CD8-positive, alpha-beta memory T cell (primary cell): Measurements from ENCODE around the gene C18orf32. TPM values are rescaled to one million over a fixed set of nuclear protein-coding genes. Genes with fewer than 3 reads are reported as not detected.

Experiments used
- CTCF ChIA-PET: fragments of 350-600 bp; sonication (Branson Sonifier 250); formaldehyde crosslinking; loops from one replicate; lab custom pipeline; 2021; ENCODE audit warnings: antibody characterized with exemption; lab: Charles Lee
- POLR2A ChIA-PET: fragments of 350-600 bp; sonication (Branson Sonifier 250); formaldehyde crosslinking; loops from one replicate; lab custom pipeline; 2021; ENCODE audit warnings: antibody characterized with exemption; lab: Charles Lee
- DNase-seq, 5 donors: peaks; one replicate each; pipeline versions ENCODE4 v3.0.0 to v3.0.0-alpha.2; 2020 to 2022; ENCODE audit warnings: mixed read lengths in 1 of 5
- H3K27ac ChIP-seq: one replicate; pipeline ENCODE4 v1.7.0; 2013; ENCODE audit warnings: low read depth, mild to moderate bottlenecking, low read length, moderate library complexity
- H3K27me3 ChIP-seq: 2 replicates; pipeline ENCODE4 v1.7.0; 2013; ENCODE audit warnings: low read length, mild to moderate bottlenecking; ENCODE audit not compliant: insufficient read depth, poor library complexity, severe bottlenecking
- H3K36me3 ChIP-seq: 2 replicates; pipeline ENCODE4 v1.7.0; 2013; ENCODE audit warnings: mild to moderate bottlenecking, low read length, moderate library complexity; ENCODE audit not compliant: insufficient read depth
- H3K4me1 ChIP-seq: 2 replicates; pipeline ENCODE4 v1.7.0; 2013; ENCODE audit warnings: mild to moderate bottlenecking, low read length, moderate library complexity; ENCODE audit not compliant: insufficient read depth
- H3K4me3 ChIP-seq: 2 replicates; pipeline ENCODE4 v1.7.0; 2013; ENCODE audit warnings: mild to moderate bottlenecking, low read length
- H3K9me3 ChIP-seq: 2 replicates; pipeline ENCODE4 v1.7.0; 2013; ENCODE audit warnings: mild to moderate bottlenecking, low read length
- H3K27ac Mint-ChIP-seq, 8 donors: one replicate each; pipeline ENCODE4 v1.8.0; 2020 to 2021; ENCODE audit warnings: mixed read lengths in 8 of 8, mild to moderate bottlenecking in 6 of 8, inconsistent platforms in 3 of 8, moderate library complexity in 3 of 8
- H3K27me3 Mint-ChIP-seq, 2 donors: one replicate each; pipeline ENCODE4 v1.8.0; 2020 to 2021; ENCODE audit warnings: mixed read lengths in 2 of 2, mild to moderate bottlenecking in 1 of 2, moderate library complexity in 1 of 2
- H3K36me3 Mint-ChIP-seq, 3 donors: one replicate each; pipeline ENCODE4 v1.8.0; 2020 to 2021; ENCODE audit warnings: mixed read lengths in 3 of 3, inconsistent platforms in 1 of 3, mild to moderate bottlenecking in 1 of 3
- H3K4me1 Mint-ChIP-seq, 3 donors: one replicate each; pipeline ENCODE4 v1.8.0; 2020 to 2021; ENCODE audit warnings: mixed read lengths in 3 of 3, inconsistent platforms in 1 of 3, mild to moderate bottlenecking in 1 of 3
- H3K4me3 Mint-ChIP-seq, 7 donors: one replicate each; pipeline ENCODE4 v1.8.0; 2020 to 2021; ENCODE audit warnings: mixed read lengths in 7 of 7, mild to moderate bottlenecking in 6 of 7, moderate library complexity in 4 of 7, inconsistent platforms in 2 of 7
- H3K9me3 Mint-ChIP-seq, 5 donors: one replicate each; pipeline ENCODE4 v1.8.0; 2020 to 2022; ENCODE audit warnings: mixed read lengths in 5 of 5, mild to moderate bottlenecking in 3 of 5, moderate library complexity in 2 of 5, inconsistent platforms in 1 of 5
- polyA plus RNA-seq: library from polyadenylated mRNA; unstranded; fragments of 300-500 nt; fragmentation: Illumina TruSeq; gene quantifications from one replicate; pipeline ENCODE4 v1.2.3, GENCODE V29; 2021
- total RNA-seq, 2 experiments: library from RNA; stranded (reverse); gene quantifications; one replicate each; pipeline ENCODE4 v1.2.3, GENCODE V29; 2021

The C18orf32 gene
- total and polyA plus RNA-seq, 3 experiments from 2014 or later = 23.4 to 99.9 (median 25.4) TPM

DNA sequence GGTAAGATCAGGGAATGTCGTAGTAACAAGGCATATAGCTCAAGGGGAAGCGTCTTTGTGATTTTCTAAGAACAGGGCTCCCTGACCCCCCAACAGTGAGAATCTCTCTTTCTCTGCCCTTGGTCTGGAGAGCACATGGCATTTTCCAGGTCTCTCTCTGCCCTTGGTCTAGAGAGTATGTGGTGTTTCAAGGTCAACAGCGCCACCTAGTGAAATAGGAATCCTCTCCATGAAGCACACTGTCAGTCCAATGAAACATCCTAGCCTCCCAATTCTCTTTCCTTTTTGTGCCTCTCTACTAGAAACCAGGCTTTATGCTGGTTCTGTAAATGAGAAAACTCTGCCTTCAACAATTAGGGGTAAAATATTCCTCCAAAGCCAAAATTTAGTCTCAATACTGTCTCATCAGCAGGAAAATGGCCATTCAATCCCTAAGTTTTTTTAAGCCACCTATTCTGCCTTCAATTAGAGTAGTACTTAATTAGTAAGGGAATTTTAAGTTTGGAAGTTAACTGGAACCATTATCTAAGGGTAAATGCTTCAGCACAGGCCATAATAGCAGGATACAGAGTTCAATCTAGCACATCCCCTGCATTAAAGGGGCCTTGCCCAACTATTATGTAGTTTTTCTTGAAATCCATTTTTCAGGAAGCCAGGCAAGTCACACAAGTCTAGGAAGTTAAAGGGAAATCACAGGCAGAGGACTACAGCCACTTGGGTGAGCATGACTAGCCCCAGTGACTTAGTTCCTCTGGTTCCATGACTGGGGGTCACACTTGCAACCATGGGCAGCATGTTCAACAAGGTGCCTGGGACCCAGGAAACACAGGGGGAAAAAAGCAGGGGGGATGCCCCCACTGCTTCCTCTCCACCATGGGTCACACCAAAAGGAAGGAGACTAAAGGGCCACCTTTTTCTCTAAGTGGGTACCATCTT is 39.0 kb downstream of the C18orf32 start:
- no peak overlapping the region for H3K4me3 ChIP-seq
- Mint-ChIP-seq H3K4me3 (no peak overlapping the region), H3K27ac (peak overlapping the region in 2 of 8 donors; percentile 6 to 9), H3K4me1 (peaks cover 23 to 59% (median 48%) of the 10 kb centered on the region in 3 donors), H3K36me3 (peaks cover 6 to 41% (median 40%) of the 10 kb centered on the region in 3 donors), H3K9me3 (peaks cover 5 to 18% (median 7%) of the 10 kb centered on the region in 5 donors), H3K27me3 (no peaks in the 10 kb centered on the region)
- ChIA-PET CTCF (interaction anchor here (0.7 to 1.7 kb wide), 7 partner anchors 9 to 1003 kb away, joined by 3 to 8 read pairs (median 3); partner anchors contain the start of gene DYM), POLR2A (no interaction called here)
- no peaks in the 10 kb centered on the region for H3K9me3 ChIP-seq
- no peaks in the 10 kb centered on the region for H3K4me1 ChIP-seq
- peak; percentile 16 to 56 (median 25) for DNase-seq
- no peak overlapping the region for H3K27ac ChIP-seq
- H3K27me3 ChIP-seq = no peaks in the 10 kb centered on the region
- no peaks in the 10 kb centered on the region for H3K36me3 ChIP-seq

DNA sequence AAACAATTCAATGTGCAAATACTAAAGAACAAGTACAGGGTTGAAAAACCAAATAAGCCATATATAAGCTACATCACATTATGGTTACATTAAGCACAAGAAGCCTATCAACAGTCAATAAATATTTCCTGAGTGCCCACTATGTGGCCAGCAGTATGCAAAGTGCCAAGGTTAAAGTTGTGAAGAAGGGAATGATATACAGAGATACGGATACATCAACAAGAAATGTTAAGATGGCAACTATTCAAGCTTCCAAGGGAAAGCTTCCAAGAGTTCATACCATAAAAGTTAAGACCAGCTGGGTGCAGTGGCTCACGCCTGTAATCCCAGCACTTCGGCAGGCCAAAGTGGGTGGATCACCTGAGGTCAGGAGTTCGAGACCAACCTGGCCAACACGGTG is 40.6 kb downstream of the C18orf32 start:
- ChIA-PET POLR2A (no interaction called here), CTCF (interaction anchor here (1.4 to 1.7 kb wide), 2 partner anchors 10 to 668 kb away, joined by 6 to 8 read pairs; no protein-coding TSS in a partner anchor)
- Histone ChIP-seq H3K27ac (no peak overlapping the region), H3K36me3 (no peaks in the 10 kb centered on the region), H3K27me3 (no peaks in the 10 kb centered on the region), H3K4me1 (no peaks in the 10 kb centered on the region), H3K4me3 (no peak overlapping the region), H3K9me3 (no peaks in the 10 kb centered on the region)
- no peak overlapping the region for H3K4me3 Mint-ChIP-seq
- peak overlapping the region in 1 of 8 donors; percentile 32 for H3K27ac Mint-ChIP-seq
- peaks cover 5 to 18% (median 7%) of the 10 kb centered on the region in 5 donors for H3K9me3 Mint-ChIP-seq
- no peak for DNase-seq
- H3K4me1 Mint-ChIP-seq = peaks cover 28 to 66% (median 54%) of the 10 kb centered on the region in 3 donors
- peaks cover 6 to 30% (median 27%) of the 10 kb centered on the region in 3 donors for H3K36me3 Mint-ChIP-seq
- no peaks in the 10 kb centered on the region for H3K27me3 Mint-ChIP-seq

DNA sequence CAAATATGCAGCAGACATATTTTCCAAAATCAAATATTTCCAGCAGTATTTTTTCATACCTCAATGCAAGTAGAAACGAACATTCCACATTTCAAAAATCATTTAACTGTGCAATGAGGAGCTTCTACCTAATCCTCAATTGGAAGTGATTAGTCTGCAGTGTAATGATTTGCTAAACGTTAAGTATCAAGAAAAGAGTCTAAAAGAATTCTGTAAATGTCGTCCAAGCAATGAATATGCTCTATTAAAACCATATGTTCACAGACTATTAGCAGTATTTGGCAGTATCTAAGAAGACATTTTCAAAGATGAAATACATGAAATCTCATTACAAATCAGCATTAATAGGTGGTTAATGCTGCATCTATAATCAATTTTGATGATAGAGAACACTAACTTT is 42.5 kb downstream of the C18orf32 start:
- no peaks in the 10 kb centered on the region for H3K36me3 ChIP-seq
- H3K27ac ChIP-seq = no peak overlapping the region
- ChIA-PET POLR2A (no interaction called here), CTCF (interaction anchor here (0.8 kb wide), 1 partner anchor 11 kb away, joined by 4 read pairs; no protein-coding TSS in a partner anchor)
- Mint-ChIP-seq H3K4me3 (no peak overlapping the region), H3K9me3 (peaks cover 0 to 10% (median 3%) of the 10 kb centered on the region in 5 donors), H3K27ac (no peak overlapping the region), H3K27me3 (no peaks in the 10 kb centered on the region), H3K36me3 (peaks cover 6 to 19% (median 17%) of the 10 kb centered on the region in 3 donors), H3K4me1 (peaks cover 29 to 67% (median 52%) of the 10 kb centered on the region in 3 donors)
- H3K4me3 ChIP-seq = no peak overlapping the region
- no peak for DNase-seq
- no peaks in the 10 kb centered on the region for H3K4me1 ChIP-seq
- H3K27me3 ChIP-seq = no peaks in the 10 kb centered on the region
- no peaks in the 10 kb centered on the region for H3K9me3 ChIP-seq

DNA sequence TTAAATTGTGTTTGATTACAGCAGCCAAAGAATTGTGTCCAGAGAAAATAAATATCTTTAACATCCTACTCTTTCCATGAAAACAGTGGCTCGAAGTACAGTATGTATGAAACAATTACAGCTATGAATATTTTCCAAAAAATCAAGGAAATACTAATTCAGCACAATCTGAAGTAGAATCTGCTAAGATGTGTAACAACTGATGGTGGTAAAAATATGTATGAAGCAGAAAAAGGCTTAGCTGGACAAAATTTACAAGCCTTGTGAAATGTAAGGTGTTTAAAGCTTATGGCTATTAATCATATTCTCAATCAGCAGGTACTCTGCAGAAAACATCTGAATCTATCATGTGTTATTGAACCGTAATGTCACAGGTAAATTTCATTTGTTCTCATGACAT is 43.2 kb downstream of the C18orf32 start:
- no peak for DNase-seq
- POLR2A ChIA-PET = no interaction called here
- no peaks in the 10 kb centered on the region for H3K27me3 Mint-ChIP-seq
- H3K9me3 ChIP-seq = no peaks in the 10 kb centered on the region
- no peak overlapping the region for H3K27ac ChIP-seq
- peaks cover 3 to 16% (median 13%) of the 10 kb centered on the region in 3 donors for H3K36me3 Mint-ChIP-seq
- no peaks in the 10 kb centered on the region for H3K27me3 ChIP-seq
- no peak overlapping the region for H3K4me3 Mint-ChIP-seq
- no peaks in the 10 kb centered on the region for H3K36me3 ChIP-seq
- peak overlapping the region in 1 of 8 donors; percentile 3 for H3K27ac Mint-ChIP-seq
- no peak overlapping the region for H3K4me3 ChIP-seq
- H3K4me1 ChIP-seq = no peaks in the 10 kb centered on the region
- H3K9me3 Mint-ChIP-seq = peaks cover 0 to 4% (median under 1%) of the 10 kb centered on the region in 5 donors
- CTCF ChIA-PET = interaction anchor here (0.6 kb wide), 1 partner anchor 17 kb away, joined by 3 read pairs; no protein-coding TSS in a partner anchor
- H3K4me1 Mint-ChIP-seq = peaks cover 33 to 71% (median 56%) of the 10 kb centered on the region in 3 donors

DNA sequence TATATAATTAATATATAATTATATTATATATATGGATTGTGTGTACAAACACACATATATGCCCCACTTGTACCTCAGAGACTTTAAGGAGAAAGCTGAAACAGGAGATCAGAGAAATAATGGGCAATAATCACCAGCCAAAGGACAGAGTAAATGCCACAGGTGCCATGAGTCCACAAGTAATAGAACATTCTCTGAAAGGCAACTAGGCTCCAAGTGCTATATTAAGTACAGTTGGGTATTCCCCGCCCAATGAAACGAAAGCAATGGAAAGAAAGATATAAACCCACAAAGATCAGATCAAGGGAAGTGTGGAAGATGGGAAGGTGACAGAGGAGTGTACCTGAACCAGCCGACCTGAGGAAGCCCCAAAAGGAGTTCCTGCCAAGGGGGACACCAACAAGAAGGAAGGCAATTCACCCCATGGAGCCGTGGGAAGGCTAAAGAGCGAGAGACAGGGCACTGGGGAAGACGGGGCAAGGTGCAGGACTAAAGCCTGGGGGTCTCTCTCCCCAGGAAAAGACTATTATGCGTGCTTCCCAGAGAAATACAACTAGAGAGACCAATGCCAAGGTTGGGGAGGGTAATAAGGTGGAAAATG is 45.6 kb downstream of the C18orf32 start:
- no peaks in the 10 kb centered on the region for H3K27me3 ChIP-seq
- peak overlapping the region in 2 of 8 donors; percentile 1 to 68 for H3K27ac Mint-ChIP-seq
- no peaks in the 10 kb centered on the region for H3K4me1 ChIP-seq
- H3K9me3 Mint-ChIP-seq = no peaks in the 10 kb centered on the region
- no peaks in the 10 kb centered on the region for H3K27me3 Mint-ChIP-seq
- POLR2A ChIA-PET = no interaction called here
- DNase-seq = no peak
- no peaks in the 10 kb centered on the region for H3K36me3 ChIP-seq
- H3K9me3 ChIP-seq = no peaks in the 10 kb centered on the region
- H3K27ac ChIP-seq = no peak overlapping the region
- H3K36me3 Mint-ChIP-seq = peaks cover 0 to 4% (median 0%) of the 10 kb centered on the region in 3 donors
- no peak overlapping the region for H3K4me3 ChIP-seq
- H3K4me1 Mint-ChIP-seq = peaks cover 40 to 78% (median 71%) of the 10 kb centered on the region in 3 donors
- H3K4me3 Mint-ChIP-seq = no peak overlapping the region
- CTCF ChIA-PET = no interaction called here

DNA sequence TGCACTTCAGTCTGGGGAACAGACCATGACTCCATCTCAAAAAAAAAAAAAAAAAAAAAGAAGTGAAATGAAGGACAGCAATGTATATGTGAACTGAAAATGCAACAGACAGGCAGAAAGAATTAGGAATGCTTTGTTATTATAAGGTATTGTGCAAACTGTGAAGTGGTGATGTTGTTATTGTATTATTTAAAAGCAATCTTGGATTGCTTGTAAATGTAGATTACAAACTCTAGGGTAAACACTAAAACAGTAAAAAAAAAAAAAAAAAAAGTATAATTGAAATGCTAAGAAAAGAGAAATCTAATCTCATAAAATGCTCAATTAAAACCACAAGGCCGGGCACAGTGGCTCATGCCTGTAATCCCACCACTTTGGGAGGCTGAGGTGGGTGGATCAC is 51.9 kb downstream of the C18orf32 start:
- Mint-ChIP-seq H3K27me3 (peaks cover 0 to 1% of the 10 kb centered on the region in 2 donors), H3K4me3 (no peak overlapping the region), H3K36me3 (peaks cover 0 to 10% (median 0%) of the 10 kb centered on the region in 3 donors), H3K4me1 (peaks cover 32 to 56% (median 42%) of the 10 kb centered on the region in 3 donors), H3K9me3 (no peaks in the 10 kb centered on the region), H3K27ac (peak overlapping the region in 1 of 8 donors; percentile 55)
- Histone ChIP-seq H3K27me3 (no peaks in the 10 kb centered on the region), H3K4me3 (no peak overlapping the region), H3K27ac (no peak overlapping the region), H3K36me3 (no peaks in the 10 kb centered on the region), H3K9me3 (no peaks in the 10 kb centered on the region), H3K4me1 (no peaks in the 10 kb centered on the region)
- no peak for DNase-seq
- ChIA-PET CTCF (no interaction called here), POLR2A (no interaction called here)

DNA sequence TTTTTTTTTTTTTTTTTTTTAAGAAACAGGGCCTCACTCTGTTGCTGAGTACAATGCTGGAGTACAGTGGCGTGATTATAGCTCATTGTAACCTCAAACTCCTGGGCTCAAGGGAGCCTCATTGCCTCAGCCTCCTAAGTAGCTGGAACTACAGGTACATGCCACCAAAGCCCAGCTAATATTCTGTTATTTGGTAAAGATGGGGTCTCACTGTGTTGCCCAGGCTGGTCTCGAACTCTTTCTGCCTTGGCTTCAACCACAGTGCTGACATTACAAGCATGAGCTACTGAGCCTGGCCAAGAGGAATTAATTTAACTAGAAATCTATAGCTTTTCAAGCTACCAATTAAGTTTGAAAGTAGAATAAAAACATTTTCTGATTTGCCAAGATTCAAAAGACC is 54.4 kb downstream of the C18orf32 start:
- H3K4me1 ChIP-seq = no peaks in the 10 kb centered on the region
- Mint-ChIP-seq H3K27me3 (peaks cover 0 to 1% of the 10 kb centered on the region in 2 donors), H3K9me3 (no peaks in the 10 kb centered on the region), H3K27ac (no peak overlapping the region), H3K36me3 (peaks cover 4 to 32% (median 13%) of the 10 kb centered on the region in 3 donors), H3K4me3 (no peak overlapping the region), H3K4me1 (peaks cover 24 to 36% (median 29%) of the 10 kb centered on the region in 3 donors)
- CTCF ChIA-PET = interaction anchor here (0.7 to 2.1 kb wide), 2 partner anchors 12 to 426 kb away, joined by 3 to 4 read pairs; no protein-coding TSS in a partner anchor
- H3K27me3 ChIP-seq = no peaks in the 10 kb centered on the region
- H3K27ac ChIP-seq = no peak overlapping the region
- peaks cover 5% of the 10 kb centered on the region for H3K36me3 ChIP-seq
- DNase-seq = no peak
- no peak overlapping the region for H3K4me3 ChIP-seq
- H3K9me3 ChIP-seq = no peaks in the 10 kb centered on the region
- POLR2A ChIA-PET = interaction anchor here (0.6 kb wide), 1 partner anchor 474 kb away, joined by 4 read pairs; no protein-coding TSS in a partner anchor
